Measurements from ENCODE around the gene ST3GAL5. TPM values are rescaled to one million over a fixed set of nuclear protein-coding genes. Genes with fewer than 3 reads are reported as not detected.
"Not testable (repeated sequence)": the region's sequence is repeated elsewhere in the genome, so short reads cannot be mapped to it uniquely, and the experiment has no call there.

The ST3GAL5 gene
- total RNA-seq, result 120 TPM

GRCh38 chr2:85888684-85889626 is at the start of gene ST3GAL5:
TSS of gene ST3GAL5 (minus strand) at chr2:85888990. CDS start at chr2:85888905, 85 bp downstream.
- peak; percentile 94 for DNase-seq (ENCODE audit: low spot score)

GRCh38 chr2:85938456-85938855 is 49.7 kb upstream of the ST3GAL5 start:
- no peak for DNase-seq (ENCODE audit: low spot score)

- DNase-seq (ENCODE audit: low spot score), result peak; percentile 40
Observed at GRCh38 chr2:85937069-85937439, 48.3 kb upstream of the ST3GAL5 start.

- DNase-seq (ENCODE audit: low spot score), result peak; percentile 43
Observed at GRCh38 chr2:85936421-85937068, 47.8 kb upstream of the ST3GAL5 start.

GRCh38 chr2:85935746-85936208 is 47.0 kb upstream of the ST3GAL5 start:
- peak; percentile 31 for DNase-seq (ENCODE audit: low spot score)

- DNase-seq (ENCODE audit: low spot score), result peak; percentile 34
Observed at GRCh38 chr2:85935170-85935745, 46.5 kb upstream of the ST3GAL5 start.

- DNase-seq (ENCODE audit: low spot score), result peak; percentile 15
Observed at GRCh38 chr2:85933753-85934594, 45.2 kb upstream of the ST3GAL5 start.

GRCh38 chr2:85931151-85931550 is 42.4 kb upstream of the ST3GAL5 start:
- DNase-seq (ENCODE audit: low spot score), result not testable (repeated sequence)

- no peak for DNase-seq (ENCODE audit: low spot score)
Observed at GRCh38 chr2:85930129-85931124, 41.6 kb upstream of the ST3GAL5 start.

- DNase-seq (ENCODE audit: low spot score), result no peak
Observed at GRCh38 chr2:85929096-85930050, 40.6 kb upstream of the ST3GAL5 start.

- DNase-seq (ENCODE audit: low spot score), result peak; percentile 40
Observed at GRCh38 chr2:85926931-85927661, 38.3 kb upstream of the ST3GAL5 start.

GRCh38 chr2:85926526-85926925 is 37.7 kb upstream of the ST3GAL5 start:
- peak; percentile 37 for DNase-seq (ENCODE audit: low spot score)

- no peak for DNase-seq (ENCODE audit: low spot score)
Observed at GRCh38 chr2:85925216-85925671, 36.5 kb upstream of the ST3GAL5 start.

- DNase-seq (ENCODE audit: low spot score), result peak; percentile 51
Observed at GRCh38 chr2:85924522-85924921, 35.7 kb upstream of the ST3GAL5 start.

GRCh38 chr2:85922199-85922598 is 33.4 kb upstream of the ST3GAL5 start:
- no peak for DNase-seq (ENCODE audit: low spot score)

- no peak for DNase-seq (ENCODE audit: low spot score)
Observed at GRCh38 chr2:85921659-85922058, 32.9 kb upstream of the ST3GAL5 start.

GRCh38 chr2:85920810-85921545 is 32.2 kb upstream of the ST3GAL5 start:
- DNase-seq (ENCODE audit: low spot score), result no peak

All from ureter (tissue), 1 donor.